HCT116 (cell line): ENCODE measurements around the gene KDM5A. TPM values are rescaled to one million over a fixed set of nuclear protein-coding genes. Genes with fewer than 3 reads are reported as not detected.

Source experiments
- ATAC-seq: fragments of 200-7000 bp; cut with Tn5 transposase; 2 replicates; pipeline ENCODE4 v1.9.1; 2020; ENCODE audit warnings: mild to moderate bottlenecking, moderate library complexity
- BruUV-seq: library from RNA; stranded (reverse); fragments of 400-500 nt; replicated peaks from 2 replicates; lab custom pipeline; 2021; lab: Mats Ljungman, UMichigan
- CTCF ChIA-PET: fragments of 300-600 bp; sonication (Branson Sonifier 250); formaldehyde crosslinking; loops from one replicate; lab custom pipeline; 2021; ENCODE audit warnings: antibody characterized with exemption; lab: Charles Lee
- POLR2A ChIA-PET: fragments of 300-600, 350-600 bp; sonication (Branson Sonifier 250); formaldehyde crosslinking; loops from one replicate; lab custom pipeline; 2021; ENCODE audit warnings: antibody characterized with exemption; lab: Charles Lee
- RAD21 ChIA-PET, 2 experiments: fragments of 300-600 bp; sonication (Branson Sonifier 250); formaldehyde crosslinking; loops; one replicate each; lab custom pipeline; 2023; ENCODE audit warnings: low total read pairs in 2 of 2; ENCODE audit not compliant: uncharacterized antibody in 2 of 2, unreplicated experiment in 2 of 2, low non-redundant PET in 1 of 2; lab: Charles Lee
- DNase-seq: peaks from one replicate; pipeline ENCODE4 v3.0.0-alpha.2; 2010; ENCODE audit warnings: low read depth, low spot score
- H2AFZ ChIP-seq: fragments of 200-600 bp; shearing (Covaris generic), sonication (generic); 2 replicates; pipeline ENCODE4 v1.6.1; 2017; ENCODE audit warnings: low read depth, mixed run types, mixed read lengths, antibody characterized with exemption, low read length; ENCODE audit not compliant: poor library complexity, severe bottlenecking
- H3K27ac ChIP-seq: 2 replicates; pipeline ENCODE4 v1.5.1; 2012; ENCODE audit warnings: low read depth, low read length
- H3K27me3 ChIP-seq: fragments of 200-600 bp; sonication (generic); 2 replicates; pipeline ENCODE4 v1.6.1; 2016; ENCODE audit warnings: mixed run types, low read length, mixed read lengths; ENCODE audit not compliant: insufficient read depth
- H3K36me3 ChIP-seq, 2 experiments: fragments of 200-500 bp in 1 of 2; fragments of 200-600 bp in 1 of 2; sonication (Bioruptor generic) in 1 of 2; sonication (generic) in 1 of 2; 2 replicates each; pipeline versions ENCODE4 v1.5.1 to v1.6.1; 2014 to 2016; ENCODE audit warnings: low read length in 2 of 2, inconsistent platforms in 1 of 2, mixed read lengths in 1 of 2, mixed run types in 1 of 2; ENCODE audit not compliant: insufficient read depth in 2 of 2, control insufficient read depth in 1 of 2
- H3K4me1 ChIP-seq, 2 experiments: fragments of 200-600 bp in 1 of 2; sonication (generic) in 1 of 2; 2 replicates each; pipeline versions ENCODE4 v1.5.1 to v1.6.1; 2012 to 2017; ENCODE audit warnings: low read length in 2 of 2, inconsistent platforms in 1 of 2, mild to moderate bottlenecking in 1 of 2, mixed read lengths in 1 of 2, mixed run types in 1 of 2, moderate library complexity in 1 of 2; ENCODE audit not compliant: insufficient read depth in 2 of 2, control insufficient read depth in 1 of 2
- H3K4me2 ChIP-seq: fragments of 200-600 bp; sonication (generic); 2 replicates; pipeline ENCODE4 v1.6.1; 2017; ENCODE audit warnings: mixed run types, low read length, mixed read lengths
- H3K4me3 ChIP-seq, 2 experiments: fragments of 200-600 bp in 1 of 2; sonication (generic) in 1 of 2; replicated peaks in 1 of 2; 2 replicates each; pipeline ENCODE4 v1.5.1; 2011 to 2016; ENCODE audit warnings: low read length in 2 of 2, control low read depth in 1 of 2, low read depth in 1 of 2, mild to moderate bottlenecking in 1 of 2, mixed read lengths in 1 of 2, mixed run types in 1 of 2
- H3K79me2 ChIP-seq: fragments of 200-600 bp; sonication (generic); 2 replicates; pipeline ENCODE4 v1.6.1; 2017; ENCODE audit warnings: mild to moderate bottlenecking, mixed run types, low read length, moderate library complexity, mixed read lengths; ENCODE audit not compliant: insufficient read depth
- H3K9ac ChIP-seq: fragments of 200-600 bp; sonication (generic); 2 replicates; pipeline ENCODE4 v1.6.1; 2016; ENCODE audit warnings: low read length, mixed read lengths
- H3K9me2 ChIP-seq: fragments of 200-600 bp; sonication (generic), shearing (Covaris generic); 2 replicates; pipeline ENCODE4 v1.6.1; 2017; ENCODE audit warnings: mixed run types, mild to moderate bottlenecking, moderate library complexity; ENCODE audit not compliant: insufficient read depth
- H3K9me3 ChIP-seq, 2 experiments: fragments of 200-500 bp in 1 of 2; fragments of 200-600 bp in 1 of 2; sonication (Bioruptor generic) in 1 of 2; sonication (generic) in 1 of 2; 2 replicates each; pipeline ENCODE4 v1.6.1; 2014 to 2017; ENCODE audit warnings: low read length in 2 of 2, mixed read lengths in 2 of 2, inconsistent platforms in 1 of 2, low read depth in 1 of 2, mild to moderate bottlenecking in 1 of 2, mixed run types in 1 of 2, moderate library complexity in 1 of 2; ENCODE audit not compliant: control insufficient read depth in 1 of 2, insufficient read depth in 1 of 2
- H4K20me1 ChIP-seq: fragments of 200-600 bp; sonication (generic), shearing (Covaris generic); 2 replicates; pipeline ENCODE4 v1.6.1; 2017; ENCODE audit warnings: mixed run types, mild to moderate bottlenecking, moderate library complexity; ENCODE audit not compliant: insufficient read depth
- CEBPB ChIP-seq: IDR thresholded peaks from 2 replicates; pipeline ENCODE4 v1.6.1; 2012; ENCODE audit warnings: low read depth
- CTCF ChIP-seq, 3 experiments: fragments of 200-600 bp in 1 of 3; sonication (generic) in 1 of 3; IDR thresholded peaks in 2 of 3; conservative IDR thresholded peaks in 1 of 3; 2 replicates each; pipeline ENCODE4 v1.5.1; 2012 to 2017; ENCODE audit warnings: low read depth in 2 of 3, low read length in 2 of 3, antibody characterized with exemption in 1 of 3, borderline replicate concordance in 1 of 3, control low read depth in 1 of 3, mild to moderate bottlenecking in 1 of 3, mixed read lengths in 1 of 3, mixed run types in 1 of 3, moderate library complexity in 1 of 3; ENCODE audit not compliant: insufficient read depth in 1 of 3
- EGR1 ChIP-seq: IDR thresholded peaks from 2 replicates; pipeline ENCODE4 v1.6.1; 2012; ENCODE audit warnings: low read depth
- EZH2phosphoT487 ChIP-seq: fragments of 200-600 bp; IDR thresholded peaks from 2 replicates; pipeline ENCODE4 v1.6.1; 2018; ENCODE audit warnings: antibody characterized with exemption, borderline replicate concordance
- FOSL1 ChIP-seq: IDR thresholded peaks from 2 replicates; pipeline ENCODE4 v1.6.1; 2012; ENCODE audit warnings: low read depth
- MAX ChIP-seq: IDR thresholded peaks from 2 replicates; pipeline ENCODE4 v1.6.1; 2012
- POLR2AphosphoS5 ChIP-seq: IDR thresholded peaks from 2 replicates; pipeline ENCODE4 v1.6.1; 2011; ENCODE audit warnings: mild to moderate bottlenecking, low read depth, low read length, moderate library complexity
- SIN3A ChIP-seq: IDR thresholded peaks from 2 replicates; pipeline ENCODE4 v1.6.1; 2012; ENCODE audit warnings: low read depth
- SP1 ChIP-seq: IDR thresholded peaks from 2 replicates; pipeline ENCODE4 v1.6.1; 2012; ENCODE audit warnings: low read depth
- SRF ChIP-seq: IDR thresholded peaks from 2 replicates; pipeline ENCODE4 v1.6.1; 2012; ENCODE audit warnings: low read depth
- ZFX ChIP-seq: fragments of 450-650 bp; IDR thresholded peaks from 2 replicates; pipeline ENCODE4 v1.6.1; 2017
- intact Hi-C: fragments of 100-400 bp; cut with micrococcal nuclease; formaldehyde crosslinking; loops from 2 replicates; pipeline ENCODE4 v1.10.0; 2022
- total RNA-seq: library from RNA; stranded (reverse); gene quantifications from one replicate; pipeline ENCODE4 v1.2.1, GENCODE V29; 2021; ENCODE audit not compliant: unreplicated experiment

KDM5A gene
- total RNA-seq, 1 experiment from 2014 or later = 49.0 TPM

- TF ChIP-seq SIN3A (no peak), SP1 (no peak), MAX (no peak), POLR2AphosphoS5 (no peak), EZH2phosphoT487 (no peak), FOSL1 (no peak), SRF (no peak), ZFX (no peak), CEBPB (no peak)
- no peak overlapping the region for H2AFZ ChIP-seq
- H3K9me3 ChIP-seq = no peaks in the 10 kb centered on the region
- ChIA-PET RAD21 (no interaction called here), CTCF (no interaction called here), POLR2A (no interaction called here)
- H3K4me2 ChIP-seq = no peak overlapping the region
- no peak overlapping the region for H3K9ac ChIP-seq
- no peaks in the 10 kb centered on the region for H3K4me1 ChIP-seq
- H3K4me3 ChIP-seq = no peak overlapping the region
- ATAC-seq = no peak
- no peaks in the 10 kb centered on the region for H4K20me1 ChIP-seq
- no peaks in the 10 kb centered on the region for H3K79me2 ChIP-seq
- DNase-seq = no peak
- peaks cover 38 to 57% of the 10 kb centered on the region in 2 experiments for H3K36me3 ChIP-seq
- H3K9me2 ChIP-seq = no peaks in the 10 kb centered on the region
- intact Hi-C loops = no loop called here
- no TSS peak for BruUV-seq
- H3K27ac ChIP-seq = no peak overlapping the region
- no peaks in the 10 kb centered on the region for H3K27me3 ChIP-seq
Measured at GRCh38 chr12:318759-319515, 70.2 kb downstream of the KDM5A start.

- no peak overlapping the region for H2AFZ ChIP-seq
- intact Hi-C loops = no loop called here
- DNase-seq (no peak), ATAC-seq (no peak)
- H3K4me1 ChIP-seq = no peaks in the 10 kb centered on the region
- POLR2A ChIA-PET = no interaction called here
- CTCF ChIA-PET = no interaction called here
- no peaks in the 10 kb centered on the region for H3K27me3 ChIP-seq
- H3K36me3 ChIP-seq = peaks cover 20 to 47% of the 10 kb centered on the region in 2 experiments
- H3K9ac ChIP-seq = no peak overlapping the region
- no peaks in the 10 kb centered on the region for H3K9me3 ChIP-seq
- RAD21 ChIA-PET = no interaction called here
- H4K20me1 ChIP-seq = no peaks in the 10 kb centered on the region
- BruUV-seq = no TSS peak
- no peak overlapping the region for H3K4me2 ChIP-seq
- no peak overlapping the region for H3K4me3 ChIP-seq
- TF ChIP-seq EGR1 (no peak), ZFX (no peak), CTCF (IDR thresholded peaks at IDR 0.05 in 2 of 3, conservative IDR thresholded peaks at IDR 0.05 in 1 of 3; ENCODE audit: borderline replicate concordance in 1 of 3, insufficient read depth in 1 of 3, low read depth in 2 of 3, low read length in 2 of 3) (no peak)
- H3K9me2 ChIP-seq = no peaks in the 10 kb centered on the region
- no peak overlapping the region for H3K27ac ChIP-seq
- peaks cover 9% of the 10 kb centered on the region for H3K79me2 ChIP-seq
Measured at GRCh38 chr12:308511-308910, 80.6 kb downstream of the KDM5A start.
